OCI-LY7 (cell line): ENCODE measurements around the gene PRR33.

Experiments
- CTCF ChIP-seq: fragments of 200-600 bp; sonication (generic); conservative IDR thresholded peaks from 2 replicates; pipeline ENCODE4 v1.5.1; 2014; ENCODE audit warnings: mild to moderate bottlenecking, antibody characterized with exemption, low read length, moderate library complexity, mixed read lengths
- EZH2phosphoT487 ChIP-seq: fragments of 200-600 bp; sonication (generic); IDR thresholded peaks from 2 replicates; pipeline ENCODE4 v1.6.1; 2018; ENCODE audit warnings: low read depth, borderline replicate concordance, mild to moderate bottlenecking, mixed run types, antibody characterized with exemption, low read length, moderate library complexity, mixed read lengths

GRCh38 chr11:1882265-1883238, 9.1 kb downstream of the PRR33 start:
- TF ChIP-seq CTCF: peak; percentile 91
- no peak for TF ChIP-seq EZH2phosphoT487
